GM19238 (cell line): Measurements from ENCODE around the gene BID.

Experiments used
- DNase-seq: peaks from one replicate; pipeline ENCODE4 v3.0.0; 2011; ENCODE audit warnings: low spot score; ENCODE audit not compliant: insufficient read length

Gene BID

DNA sequence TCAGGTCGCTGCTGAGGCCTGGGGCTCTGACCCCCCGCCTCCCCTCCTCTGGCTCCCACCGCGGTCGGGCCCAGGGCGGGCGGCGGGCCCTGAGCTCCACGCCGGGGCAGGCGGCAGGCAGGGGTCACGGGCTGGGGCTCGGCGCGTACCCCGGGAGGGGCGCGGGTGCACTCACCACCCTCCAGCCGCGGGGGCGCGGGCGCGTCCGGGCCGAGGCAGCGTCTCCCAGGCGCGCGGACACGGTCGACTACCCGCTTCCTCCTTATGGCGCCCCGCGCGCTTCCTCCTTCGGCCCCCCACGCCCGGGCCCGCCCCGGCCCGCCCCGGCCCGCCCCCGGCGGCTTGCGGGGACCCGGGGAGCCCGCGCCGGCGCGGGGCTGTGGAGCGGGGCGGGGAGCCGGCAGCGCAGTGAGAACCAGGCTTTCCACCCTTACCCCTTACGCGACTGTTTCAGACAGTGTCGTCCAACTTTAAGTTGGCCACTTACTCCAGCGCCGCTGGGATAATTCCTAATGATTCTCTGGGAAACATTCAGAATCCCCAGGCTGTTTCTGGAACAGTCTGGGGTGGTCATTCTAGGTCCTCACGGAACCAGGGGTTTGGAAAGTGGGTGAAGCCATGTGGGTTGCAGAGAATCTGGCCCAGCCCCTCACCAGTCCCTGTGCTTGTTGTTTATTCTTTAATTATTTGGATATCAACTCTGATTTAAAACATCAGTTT lies at the start of gene BID:
BID (minus strand) TSS at position 264 of the 720 bp plus-strand sequence. CDS start 24,353 bp downstream, outside the sequence.
- peak; percentile 58 for DNase-seq

DNA sequence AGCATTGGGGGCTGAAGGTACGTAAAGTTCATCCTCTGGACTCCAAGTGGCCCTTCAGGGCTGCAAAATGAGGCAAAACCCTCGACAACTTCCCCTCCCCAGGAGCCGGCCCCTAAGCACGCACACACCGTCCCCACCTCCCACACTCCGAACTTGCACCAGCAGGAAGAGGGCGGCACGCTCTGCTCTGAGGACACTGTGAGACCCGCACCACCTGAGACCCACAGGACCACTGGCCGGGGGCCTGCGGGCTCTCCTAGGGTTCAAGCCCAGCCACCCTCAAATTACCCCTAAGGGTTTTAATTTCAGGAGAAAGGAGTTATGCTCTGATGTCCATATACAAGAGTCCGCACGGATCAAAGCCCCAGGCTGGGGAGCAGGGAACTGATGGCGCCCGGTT lies 49.7 kb upstream of the BID start:
- no peak for DNase-seq

DNA sequence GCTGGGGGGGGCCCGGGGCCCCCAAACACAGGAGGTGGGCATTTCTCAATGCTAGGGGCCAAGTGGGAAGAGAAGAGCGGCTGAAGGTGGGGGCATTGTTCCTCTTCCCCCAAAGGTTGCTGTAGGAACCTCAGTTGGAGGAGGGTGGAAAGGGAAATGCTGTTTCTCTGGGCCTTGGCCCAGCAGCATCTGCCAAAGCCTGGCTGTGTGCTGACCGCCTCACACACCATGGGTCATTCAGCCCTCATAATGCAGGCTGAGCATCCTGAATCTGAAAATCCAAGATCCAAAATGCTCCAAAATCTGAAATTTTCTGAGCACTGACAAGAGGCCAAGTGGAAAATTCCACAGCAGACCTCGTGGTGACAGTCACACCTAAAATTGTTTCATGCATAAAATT lies 49.0 kb upstream of the BID start:
- DNase-seq: no peak

DNA sequence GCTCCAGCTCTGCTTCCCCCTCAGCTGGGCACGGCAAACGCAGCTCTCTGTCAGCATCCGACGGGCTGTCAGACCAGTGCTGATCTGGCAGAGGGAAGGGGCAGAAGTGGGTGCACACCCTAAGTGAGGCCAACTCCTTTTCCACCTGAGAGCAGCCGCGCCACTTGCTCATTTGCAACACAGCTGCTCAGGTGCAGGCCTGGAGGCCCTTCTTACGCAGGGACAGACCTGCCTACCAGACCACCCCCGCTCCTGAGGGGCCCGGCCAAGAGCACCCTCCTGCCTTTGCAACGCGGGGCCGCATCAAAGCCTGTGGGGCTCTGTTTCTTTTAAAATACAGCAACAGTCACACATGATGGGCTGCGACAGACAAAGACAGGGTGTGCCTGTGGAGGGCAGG lies 47.8 kb upstream of the BID start:
- no peak for DNase-seq

DNA sequence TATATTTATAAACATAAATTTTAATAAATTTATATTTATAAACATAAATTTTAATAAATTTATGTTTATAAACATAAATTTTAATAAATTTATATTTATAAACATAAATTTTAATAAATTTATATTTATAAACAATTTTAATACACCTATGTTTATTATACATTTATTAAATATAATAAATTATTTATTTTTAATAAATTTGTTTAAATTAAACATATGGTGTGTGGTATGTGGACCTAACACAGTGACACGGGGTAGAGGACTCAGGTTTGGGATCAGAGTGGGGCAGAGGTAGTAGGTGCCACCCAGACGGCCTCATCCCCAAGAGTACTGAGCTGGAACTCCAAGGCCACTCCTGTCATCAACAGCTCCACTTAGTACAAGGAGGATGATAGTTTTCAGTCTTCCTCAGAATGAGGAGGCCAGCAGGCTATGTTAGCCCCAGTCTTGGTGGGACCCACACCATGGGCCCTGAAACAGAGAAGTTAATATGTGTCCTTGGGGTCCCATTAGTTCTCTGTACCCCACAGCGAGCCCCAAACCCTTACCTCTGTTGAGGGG lies 46.7 kb upstream of the BID start:
- no peak for DNase-seq

DNA sequence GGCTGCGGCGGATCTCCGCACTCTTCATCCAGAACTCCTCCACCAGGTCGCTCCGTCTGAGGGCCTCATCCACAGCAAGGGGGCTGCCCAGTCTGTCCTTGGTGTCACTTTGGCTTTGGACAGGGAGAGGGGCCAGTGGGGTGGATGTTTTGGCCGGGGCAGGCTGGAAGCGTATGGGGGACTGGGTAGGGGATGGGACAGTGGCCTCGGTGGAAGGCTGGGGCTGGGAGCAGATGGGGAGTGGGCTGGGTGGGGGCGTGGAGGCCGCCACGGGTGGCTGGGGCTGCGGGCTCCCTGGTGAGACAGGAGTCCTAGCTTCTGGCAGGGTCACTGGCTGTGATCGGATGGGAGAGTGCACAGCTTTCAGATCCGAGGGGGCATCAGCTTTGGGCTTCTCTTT lies 44.4 kb upstream of the BID start:
- DNase-seq: no peak

DNA sequence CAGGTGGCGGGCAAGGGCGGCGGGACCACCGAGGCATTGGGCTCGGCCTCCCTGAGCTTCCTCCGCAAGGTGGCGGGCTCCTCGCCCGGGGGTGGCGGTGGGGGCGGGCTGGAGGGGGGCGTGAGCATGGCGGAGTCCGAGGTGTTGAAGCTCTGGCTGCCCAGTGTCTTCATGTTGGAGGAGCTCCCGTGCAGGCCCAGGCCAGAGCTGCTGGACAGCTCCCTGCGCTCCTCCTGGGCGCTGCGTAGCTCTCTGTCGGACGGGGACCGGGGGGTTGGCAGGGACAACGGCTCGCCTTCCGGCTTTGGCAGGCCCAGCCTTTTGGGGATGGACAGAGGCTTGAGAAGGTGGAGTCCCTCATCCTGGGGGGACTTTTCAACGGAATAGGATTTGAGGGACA lies 43.9 kb upstream of the BID start:
- no peak for DNase-seq

DNA sequence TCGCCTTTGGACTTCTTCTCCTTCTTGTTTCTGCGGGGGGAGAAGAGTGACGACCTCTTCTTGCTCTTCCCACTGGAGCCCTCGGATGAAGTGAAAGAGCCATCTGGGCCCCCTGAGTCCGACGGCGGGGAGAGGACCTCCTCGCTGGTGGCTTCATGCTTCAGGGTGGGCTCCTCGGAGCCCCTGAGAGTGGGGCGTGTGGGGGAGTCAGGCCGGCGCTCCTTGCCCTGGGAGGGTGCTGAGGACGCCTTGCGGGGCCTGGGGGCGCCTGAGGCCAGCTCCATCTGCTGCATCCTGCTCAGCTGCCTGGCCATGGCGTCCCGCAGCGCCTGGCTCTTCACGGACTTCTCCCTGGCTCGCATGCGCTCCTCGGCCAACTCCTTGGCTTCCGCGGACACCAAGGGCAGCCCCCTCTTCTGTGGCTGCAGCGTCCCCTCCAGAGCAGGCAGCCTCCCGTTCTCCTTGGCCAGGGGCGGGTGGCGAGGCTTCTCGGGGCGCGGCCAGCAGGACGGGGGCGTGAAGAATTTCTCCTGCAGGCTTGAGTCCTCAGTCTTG lies 43.3 kb upstream of the BID start:
- DNase-seq: no peak

DNA sequence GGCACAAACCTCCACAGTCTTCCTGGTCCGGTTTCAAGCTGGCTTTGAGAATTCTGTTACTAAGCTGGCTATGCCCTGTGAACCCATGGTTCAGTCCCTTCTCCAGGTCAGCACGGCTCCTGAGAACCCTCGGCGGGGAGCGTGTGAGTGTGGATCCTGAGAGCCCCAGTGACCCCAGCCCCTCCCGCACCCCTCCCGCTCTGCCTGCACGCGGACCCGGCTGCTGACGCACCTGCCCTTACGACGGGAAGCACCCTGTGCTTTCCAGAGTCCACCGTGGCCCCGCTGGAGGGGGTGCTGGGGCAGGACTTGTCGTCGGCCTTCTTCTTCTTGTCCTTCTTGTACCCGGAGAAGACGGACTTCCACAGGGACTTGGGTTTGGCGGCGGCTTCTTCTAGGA lies 42.8 kb upstream of the BID start:
- DNase-seq: no peak

DNA sequence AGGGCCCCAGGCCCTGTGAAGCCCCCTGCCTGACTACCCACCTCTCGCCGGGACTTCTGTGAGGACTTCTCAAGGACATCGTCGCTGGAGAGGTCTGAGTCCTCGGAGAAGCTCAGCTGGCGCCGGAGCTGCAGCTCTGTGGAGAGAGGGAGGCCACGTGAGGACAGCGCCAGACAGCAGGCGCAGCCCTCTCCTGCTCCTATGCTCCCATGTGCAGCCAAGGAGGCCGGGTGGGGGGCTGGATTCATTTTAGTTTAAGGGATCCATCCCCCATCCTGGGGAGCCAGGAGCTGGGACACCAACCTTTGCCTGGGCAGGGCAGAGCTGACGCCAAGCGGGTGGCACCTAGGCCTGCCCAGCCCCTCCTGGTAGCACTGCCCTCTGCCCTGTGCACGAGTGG lies 42.4 kb upstream of the BID start:
- DNase-seq: no peak

DNA sequence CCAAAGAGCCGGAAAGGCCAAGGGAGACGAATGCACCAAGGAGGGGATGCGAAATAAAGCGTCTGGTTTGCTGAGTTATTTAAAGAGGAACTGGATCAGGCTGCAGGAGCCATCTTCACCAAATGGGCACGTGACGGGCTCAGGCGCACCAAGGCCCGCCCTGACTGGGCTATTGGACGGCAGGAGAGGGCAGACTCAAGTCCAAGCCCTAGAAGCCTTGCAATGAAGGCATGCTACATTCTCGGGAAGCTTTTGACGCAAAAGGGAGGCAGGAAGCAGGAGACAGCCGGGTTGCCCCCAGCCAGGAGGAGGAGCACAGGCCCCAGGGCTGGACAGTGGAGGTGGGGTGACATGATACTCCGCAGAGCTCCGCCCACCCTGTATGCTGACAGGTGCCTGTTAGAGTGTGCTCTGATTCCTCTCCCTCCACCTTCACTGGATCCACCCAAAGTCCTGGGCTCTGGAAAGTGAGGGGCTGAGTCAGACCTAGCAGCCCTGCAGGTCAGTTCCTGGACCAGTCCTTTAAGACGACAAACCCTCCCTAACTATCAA lies 41.5 kb upstream of the BID start:
- DNase-seq: no peak

DNA sequence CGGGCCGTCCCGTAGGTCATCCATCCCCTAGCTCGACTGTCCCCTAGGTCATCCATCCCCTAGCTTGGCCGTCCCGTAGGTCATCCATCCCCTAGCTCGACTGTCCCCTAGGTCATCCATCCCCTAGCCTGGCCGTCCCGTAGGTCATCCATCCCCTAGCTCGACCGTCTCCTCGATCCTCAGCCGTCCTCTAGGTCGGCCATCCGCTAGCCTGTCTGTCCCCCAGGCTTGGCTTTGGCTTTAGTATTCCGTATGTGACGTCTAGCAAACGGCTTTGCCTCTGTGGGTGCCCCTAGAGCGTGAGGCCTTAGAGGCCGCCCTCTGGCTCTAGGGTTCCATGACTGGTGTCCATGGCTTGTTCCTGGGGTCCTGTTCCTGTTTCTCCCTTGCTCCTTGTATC lies 40.6 kb upstream of the BID start:
- DNase-seq: no peak

DNA sequence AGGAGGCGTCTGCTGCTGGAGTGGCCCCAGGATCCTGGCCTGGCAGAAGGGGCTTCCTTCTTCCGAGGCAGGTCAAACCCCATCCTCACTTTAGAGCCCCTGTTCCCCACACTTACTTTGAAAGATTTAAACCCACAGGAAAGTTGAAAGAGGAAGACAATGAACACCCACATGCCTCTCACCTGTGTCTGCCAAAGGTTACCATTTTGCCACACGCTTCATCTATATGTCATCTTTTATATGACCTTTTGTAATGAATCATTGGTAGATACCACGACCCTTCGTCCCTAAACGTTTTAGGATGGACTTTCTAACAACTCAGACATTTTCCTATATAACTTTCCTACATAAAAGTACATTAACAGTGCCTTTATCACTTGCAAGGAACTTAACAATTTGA lies 39.8 kb upstream of the BID start:
- no peak for DNase-seq

DNA sequence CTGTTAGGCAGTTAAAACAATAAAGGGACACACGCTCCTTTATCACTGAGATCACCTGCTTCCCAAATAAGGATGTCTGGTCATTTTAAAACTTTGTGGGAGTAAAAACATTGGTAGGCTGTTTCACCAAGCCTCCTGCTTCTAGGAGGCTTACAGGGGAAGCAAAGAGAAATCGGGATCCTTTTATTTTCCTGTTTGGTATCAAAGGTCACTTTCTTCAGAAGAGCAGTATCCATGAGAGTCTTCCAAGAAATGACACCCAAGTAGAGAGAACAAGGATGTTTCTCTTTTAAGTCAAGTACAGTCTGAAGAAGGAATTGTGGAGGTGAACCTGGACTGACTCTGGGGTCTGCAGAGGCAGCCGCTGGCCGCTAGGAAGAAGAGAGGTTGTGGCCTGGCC lies 36.9 kb upstream of the BID start:
- DNase-seq: no peak

DNA sequence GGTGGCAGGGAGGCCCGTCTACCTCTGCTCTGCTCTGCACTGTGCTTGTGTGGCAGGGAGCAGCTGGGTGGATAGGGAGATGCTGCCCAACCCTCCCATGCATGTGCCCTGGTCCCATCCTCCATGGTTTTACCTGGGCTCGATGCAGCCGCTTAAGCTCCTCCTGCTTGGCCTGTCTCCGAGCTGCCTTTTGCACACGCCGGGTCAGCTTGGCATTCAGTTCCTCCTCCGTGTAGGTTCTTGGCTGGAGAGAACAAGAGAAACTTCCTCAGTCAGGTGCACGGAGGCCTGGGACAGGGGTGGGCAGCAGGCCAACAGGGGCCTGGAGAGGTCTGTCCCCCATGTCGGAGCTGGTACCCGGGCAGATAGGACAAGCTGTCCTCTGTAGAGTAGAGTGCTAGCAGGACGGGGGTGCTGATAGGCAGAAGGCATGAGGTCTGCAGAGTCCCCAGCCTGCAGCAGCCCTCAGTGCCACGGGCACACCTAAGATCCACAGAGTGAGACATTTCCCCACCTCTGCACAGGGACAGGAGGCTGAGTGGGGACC lies 36.4 kb upstream of the BID start:
- no peak for DNase-seq

DNA sequence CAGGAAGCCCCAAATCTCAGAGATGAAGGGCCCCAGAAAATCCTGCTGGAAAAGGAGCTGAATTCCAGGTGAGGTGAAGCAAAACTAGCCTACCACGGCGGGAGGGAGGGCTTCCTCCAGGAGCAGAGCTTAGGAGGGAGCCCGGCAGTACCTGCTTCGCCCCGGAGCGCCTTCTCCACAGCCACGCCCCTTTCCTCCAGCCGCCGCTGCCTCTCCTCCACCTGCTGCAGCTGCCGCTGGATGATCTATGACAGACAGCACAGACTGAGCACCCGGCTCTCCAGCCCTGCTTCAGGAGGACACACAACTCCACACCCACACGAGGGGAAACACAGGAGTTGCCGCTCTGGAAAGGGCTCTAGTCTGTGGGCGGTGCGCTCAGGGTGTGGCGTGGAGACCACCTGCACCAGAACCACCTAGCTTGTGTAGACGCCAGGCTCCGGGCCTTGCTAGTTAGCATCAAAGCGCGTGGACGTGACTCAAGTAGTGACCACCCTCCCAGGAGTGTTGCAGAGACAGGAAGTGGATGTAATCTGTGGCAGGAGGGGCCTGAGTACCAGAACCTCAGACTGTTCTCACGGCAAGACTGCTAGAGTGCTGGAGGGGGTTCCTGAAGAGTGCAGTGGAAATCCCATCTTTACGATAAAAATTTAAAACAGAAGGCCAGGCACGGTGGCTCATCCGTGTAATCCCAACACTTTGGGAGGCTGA lies 34.6 kb upstream of the BID start:
- DNase-seq: no peak

DNA sequence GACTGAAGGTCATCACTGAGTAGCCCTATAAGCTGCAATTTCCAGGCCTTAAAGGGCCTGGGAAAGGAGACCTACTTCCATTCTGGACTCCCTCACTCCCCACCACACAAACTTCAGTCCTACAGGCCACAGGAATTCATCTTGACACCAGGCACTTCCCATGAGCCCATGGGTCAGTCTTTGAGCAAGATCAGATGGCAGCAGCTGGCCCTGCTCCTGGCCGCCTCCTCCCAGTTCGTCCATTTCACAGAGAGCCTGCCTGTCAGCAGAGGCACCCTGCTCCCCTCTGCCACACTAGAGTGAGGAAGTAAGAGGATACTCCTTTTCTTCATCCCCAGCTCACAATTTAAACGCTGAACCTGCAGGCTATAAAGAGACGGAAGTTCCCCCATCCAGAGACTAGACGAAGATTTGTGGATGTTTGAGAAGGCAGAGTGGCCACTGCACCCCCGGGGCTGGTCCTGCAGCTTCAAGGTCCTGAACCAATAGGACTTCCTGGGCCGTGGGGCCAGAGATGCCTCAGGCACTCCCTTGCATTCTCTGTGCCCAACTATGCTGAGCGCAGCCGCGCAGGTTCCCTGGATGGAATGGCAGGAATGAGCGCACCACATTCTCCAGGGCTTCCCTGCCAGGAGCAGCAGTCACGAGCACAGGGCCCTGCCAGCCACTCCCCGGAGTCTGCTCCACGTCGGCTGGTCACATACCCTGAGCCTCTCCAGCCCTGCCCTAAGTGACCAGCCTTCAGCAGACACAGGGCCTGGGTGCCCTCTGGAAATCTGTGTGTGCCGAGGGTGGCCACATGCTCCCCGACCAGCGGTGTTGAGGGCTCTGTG lies 33.5 kb upstream of the BID start:
- DNase-seq: no peak

DNA sequence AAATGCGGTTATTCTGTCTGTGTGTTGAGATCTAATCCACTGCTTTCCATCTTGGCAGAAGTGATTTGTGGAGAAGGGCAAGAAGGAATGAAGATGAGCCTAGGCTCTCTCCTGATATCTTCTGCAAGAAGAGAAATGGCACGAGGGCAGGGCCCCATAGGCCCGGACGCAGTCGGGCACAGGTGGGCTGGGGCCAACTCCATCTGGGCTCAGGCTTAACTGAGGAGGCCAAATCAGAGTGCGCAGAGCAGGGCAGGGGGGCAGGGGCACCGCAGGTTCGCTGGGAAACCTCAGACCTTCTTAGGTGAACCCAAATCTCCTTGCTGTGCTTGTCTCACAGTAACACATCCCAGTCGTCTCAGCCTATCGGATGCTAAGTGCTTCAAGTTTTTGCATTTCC lies 32.8 kb upstream of the BID start:
- no peak for DNase-seq

DNA sequence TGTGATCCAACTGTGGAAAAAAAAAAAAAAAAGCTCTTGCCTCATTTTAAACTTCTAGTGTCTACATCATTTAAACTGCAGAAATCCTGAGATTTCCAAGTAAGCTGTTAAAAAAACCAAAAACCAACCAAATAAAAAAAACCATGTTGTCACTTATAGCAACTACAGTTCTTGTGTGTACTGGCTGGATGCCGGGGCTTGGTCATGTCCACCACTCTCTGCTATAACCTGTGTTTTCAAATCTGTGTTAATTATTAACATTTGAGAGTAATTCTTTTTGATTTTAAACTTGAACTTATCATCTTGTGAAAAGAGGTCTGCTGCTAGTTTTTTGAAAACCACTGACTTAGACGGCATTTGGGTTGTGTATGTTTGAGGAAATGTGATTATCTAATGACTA lies 32.2 kb upstream of the BID start:
- no peak for DNase-seq

DNA sequence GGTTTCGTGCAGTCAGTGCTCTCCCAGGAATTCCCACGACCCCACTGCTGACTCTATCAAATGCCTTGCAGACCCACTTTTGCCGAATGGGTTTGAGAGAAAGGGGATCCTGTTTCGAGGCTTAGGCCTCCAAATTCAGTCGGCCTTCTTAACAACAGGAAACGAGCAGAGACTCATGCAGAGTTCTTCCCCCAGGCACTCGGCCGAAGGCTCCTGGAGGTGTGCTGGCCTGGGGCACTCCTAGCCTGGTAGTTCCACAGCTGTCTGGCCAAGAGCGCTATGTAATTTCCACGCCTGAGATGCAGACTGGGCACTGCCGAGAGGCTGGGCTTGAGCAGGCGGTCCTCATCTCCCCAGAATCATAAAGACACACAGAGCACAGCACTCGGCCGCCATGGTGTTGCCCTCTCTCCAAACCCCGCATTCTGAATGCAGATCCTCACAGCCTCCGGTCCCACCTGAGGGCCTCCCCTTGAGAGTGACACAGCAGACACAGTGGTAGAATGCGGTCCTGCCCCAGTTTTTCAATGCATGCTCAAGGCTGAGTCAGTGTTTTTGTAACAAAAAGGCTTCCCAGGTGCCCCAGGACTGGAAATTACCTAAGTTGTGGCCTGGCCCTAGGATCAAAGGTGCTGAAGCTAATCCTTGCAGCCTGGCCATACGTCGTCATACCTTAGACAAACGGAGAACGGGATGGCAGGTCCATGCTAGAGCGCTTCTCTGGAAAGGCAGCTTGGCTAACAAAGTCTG lies 30.2 kb upstream of the BID start:
- DNase-seq: no peak
